GM19193 (cell line): ENCODE measurements around the gene NIPSNAP3A.

ENCODE experiments used
- POLR2A ChIP-seq: IDR thresholded peaks from 4 replicates; pipeline ENCODE4 v1.6.1; 2011; ENCODE audit not compliant: insufficient read depth, insufficient read length; ENCODE audit errors: extremely low read depth

The NIPSNAP3A gene

GRCh38 chr9:104794070-104794469 lies 46.6 kb downstream of the NIPSNAP3A start:
- no peak for TF ChIP-seq POLR2A

GRCh38 chr9:104795082-104795481 lies 47.6 kb downstream of the NIPSNAP3A start:
- no peak for TF ChIP-seq POLR2A

- no peak for TF ChIP-seq POLR2A
Observed at GRCh38 chr9:104795857-104796256, 48.4 kb downstream of the NIPSNAP3A start.

GRCh38 chr9:104798209-104798995 lies 50.9 kb downstream of the NIPSNAP3A start:
- TF ChIP-seq POLR2A, result no peak

- no peak for TF ChIP-seq POLR2A
Observed at GRCh38 chr9:104800068-104800785, 52.7 kb downstream of the NIPSNAP3A start.

- TF ChIP-seq POLR2A, result no peak
Observed at GRCh38 chr9:104802110-104802509, 54.6 kb downstream of the NIPSNAP3A start.

GRCh38 chr9:104802906-104803305 lies 55.4 kb downstream of the NIPSNAP3A start:
- TF ChIP-seq POLR2A, result no peak

GRCh38 chr9:104805441-104805840 lies 58.0 kb downstream of the NIPSNAP3A start:
- no peak for TF ChIP-seq POLR2A

GRCh38 chr9:104808035-104808614 lies 60.6 kb downstream of the NIPSNAP3A start:
- TF ChIP-seq POLR2A, result no peak
